Osteoblast (primary cell): Measurements from ENCODE around the gene MGRN1. TPM values are rescaled to one million over a fixed set of nuclear protein-coding genes. Genes with fewer than 3 reads are reported as not detected.

ENCODE experiments used
- DNase-seq: peaks from one replicate; pipeline ENCODE4 v3.0.0; 2011; ENCODE audit warnings: low spot score, mixed read lengths; ENCODE audit not compliant: insufficient read length; ENCODE audit errors: missing footprints
- H2AFZ ChIP-seq: 2 replicates; pipeline ENCODE4 v1.6.0; 2011; ENCODE audit warnings: mild to moderate bottlenecking, low read length
- H3K27ac ChIP-seq: 2 replicates; pipeline ENCODE4 v1.5.1; 2011; ENCODE audit warnings: mild to moderate bottlenecking, low read depth, low read length, moderate library complexity
- H3K27me3 ChIP-seq: 2 replicates; pipeline ENCODE4 v1.6.0; 2012; ENCODE audit warnings: mild to moderate bottlenecking, control low read depth, inconsistent platforms, low read length, moderate library complexity; ENCODE audit not compliant: insufficient read depth
- H3K36me3 ChIP-seq: 2 replicates; pipeline ENCODE4 v1.5.1; 2011; ENCODE audit warnings: mild to moderate bottlenecking, low read length, control low read depth, moderate library complexity; ENCODE audit not compliant: insufficient read depth
- H3K4me1 ChIP-seq: 2 replicates; pipeline ENCODE4 v1.5.1; 2011; ENCODE audit warnings: mild to moderate bottlenecking, low read length, control low read depth, moderate library complexity; ENCODE audit not compliant: insufficient read depth
- H3K4me2 ChIP-seq: 2 replicates; pipeline ENCODE4 v1.6.0; 2011; ENCODE audit warnings: mild to moderate bottlenecking, low read length; ENCODE audit not compliant: insufficient read depth
- H3K4me3 ChIP-seq: fragments of 200-600 bp; sonication (generic); 3 replicates; pipeline ENCODE4 v1.5.1; 2012; ENCODE audit warnings: mild to moderate bottlenecking, low read length, inconsistent platforms; ENCODE audit not compliant: insufficient read depth
- H3K79me2 ChIP-seq: 2 replicates; pipeline ENCODE4 v1.6.0; 2012; ENCODE audit warnings: mild to moderate bottlenecking, low read length, control low read depth, inconsistent platforms; ENCODE audit not compliant: insufficient read depth
- H3K9me3 ChIP-seq: 2 replicates; pipeline ENCODE4 v1.5.1; 2011; ENCODE audit warnings: low read depth, low read length, control low read depth
- H4K20me1 ChIP-seq: 2 replicates; pipeline ENCODE4 v1.6.0; 2012; ENCODE audit warnings: mild to moderate bottlenecking, low read length, control low read depth; ENCODE audit not compliant: insufficient read depth
- total RNA-seq: library from RNA; depleted of rRNA; stranded (reverse); fragments of >200 nt; gene quantifications from 2 replicates; pipeline ENCODE4 v1.2.3, GENCODE V29; 2012
- TF ChIP-seq, protein P1 (sequence below): IDR thresholded peaks from 2 replicates; pipeline ENCODE4 v1.5.1; 2011; ENCODE audit warnings: mild to moderate bottlenecking, low read depth, low read length, moderate library complexity; ENCODE audit errors: extremely low read depth

The MGRN1 gene
- total RNA-seq, 1 donor, result 46.7 TPM

DNA sequence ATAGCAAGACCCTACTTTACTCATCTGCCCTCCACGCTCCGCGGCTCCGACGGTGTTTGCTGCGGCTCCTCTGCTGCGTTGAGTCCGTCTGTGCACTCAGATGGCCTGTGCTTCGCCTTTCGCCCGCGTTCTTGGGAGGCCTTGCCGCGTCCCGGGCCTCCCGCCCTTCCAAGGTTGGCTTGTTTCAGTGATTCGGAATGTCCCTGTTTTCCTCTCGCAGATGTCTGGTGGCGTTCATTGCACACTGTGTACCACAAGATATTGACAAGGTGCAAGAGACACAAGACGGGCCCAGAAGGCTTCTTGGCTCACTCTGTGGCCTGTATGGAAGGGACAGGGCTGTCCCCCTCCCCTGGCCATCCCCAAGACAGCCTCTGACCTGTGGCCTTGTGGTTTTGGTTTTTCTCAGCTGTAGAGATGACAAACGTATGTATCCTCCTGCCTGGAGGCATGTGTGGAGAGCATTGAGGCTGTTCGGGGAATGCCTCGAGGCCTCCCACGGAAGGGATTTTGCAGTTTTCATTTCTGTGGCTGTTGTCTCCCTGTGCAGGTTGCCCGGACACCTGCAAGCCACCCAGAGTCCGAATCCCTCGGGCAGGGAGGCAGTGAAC lies 15.4 kb downstream of the MGRN1 start:
- Histone ChIP-seq H3K27ac (no peak overlapping the region), H3K36me3 (no peaks in the 10 kb centered on the region), H3K4me3 (no peak overlapping the region), H3K9me3 (no peaks in the 10 kb centered on the region), H2AFZ (no peak overlapping the region), H4K20me1 (peaks cover 63% of the 10 kb centered on the region), H3K27me3 (no peaks in the 10 kb centered on the region), H3K79me2 (peaks cover 95% of the 10 kb centered on the region), H3K4me2 (no peak overlapping the region), H3K4me1 (no peaks in the 10 kb centered on the region)
- TF ChIP-seq, protein P1, sequence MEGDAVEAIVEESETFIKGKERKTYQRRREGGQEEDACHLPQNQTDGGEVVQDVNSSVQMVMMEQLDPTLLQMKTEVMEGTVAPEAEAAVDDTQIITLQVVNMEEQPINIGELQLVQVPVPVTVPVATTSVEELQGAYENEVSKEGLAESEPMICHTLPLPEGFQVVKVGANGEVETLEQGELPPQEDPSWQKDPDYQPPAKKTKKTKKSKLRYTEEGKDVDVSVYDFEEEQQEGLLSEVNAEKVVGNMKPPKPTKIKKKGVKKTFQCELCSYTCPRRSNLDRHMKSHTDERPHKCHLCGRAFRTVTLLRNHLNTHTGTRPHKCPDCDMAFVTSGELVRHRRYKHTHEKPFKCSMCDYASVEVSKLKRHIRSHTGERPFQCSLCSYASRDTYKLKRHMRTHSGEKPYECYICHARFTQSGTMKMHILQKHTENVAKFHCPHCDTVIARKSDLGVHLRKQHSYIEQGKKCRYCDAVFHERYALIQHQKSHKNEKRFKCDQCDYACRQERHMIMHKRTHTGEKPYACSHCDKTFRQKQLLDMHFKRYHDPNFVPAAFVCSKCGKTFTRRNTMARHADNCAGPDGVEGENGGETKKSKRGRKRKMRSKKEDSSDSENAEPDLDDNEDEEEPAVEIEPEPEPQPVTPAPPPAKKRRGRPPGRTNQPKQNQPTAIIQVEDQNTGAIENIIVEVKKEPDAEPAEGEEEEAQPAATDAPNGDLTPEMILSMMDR, result no peak
- no peak for DNase-seq

DNA sequence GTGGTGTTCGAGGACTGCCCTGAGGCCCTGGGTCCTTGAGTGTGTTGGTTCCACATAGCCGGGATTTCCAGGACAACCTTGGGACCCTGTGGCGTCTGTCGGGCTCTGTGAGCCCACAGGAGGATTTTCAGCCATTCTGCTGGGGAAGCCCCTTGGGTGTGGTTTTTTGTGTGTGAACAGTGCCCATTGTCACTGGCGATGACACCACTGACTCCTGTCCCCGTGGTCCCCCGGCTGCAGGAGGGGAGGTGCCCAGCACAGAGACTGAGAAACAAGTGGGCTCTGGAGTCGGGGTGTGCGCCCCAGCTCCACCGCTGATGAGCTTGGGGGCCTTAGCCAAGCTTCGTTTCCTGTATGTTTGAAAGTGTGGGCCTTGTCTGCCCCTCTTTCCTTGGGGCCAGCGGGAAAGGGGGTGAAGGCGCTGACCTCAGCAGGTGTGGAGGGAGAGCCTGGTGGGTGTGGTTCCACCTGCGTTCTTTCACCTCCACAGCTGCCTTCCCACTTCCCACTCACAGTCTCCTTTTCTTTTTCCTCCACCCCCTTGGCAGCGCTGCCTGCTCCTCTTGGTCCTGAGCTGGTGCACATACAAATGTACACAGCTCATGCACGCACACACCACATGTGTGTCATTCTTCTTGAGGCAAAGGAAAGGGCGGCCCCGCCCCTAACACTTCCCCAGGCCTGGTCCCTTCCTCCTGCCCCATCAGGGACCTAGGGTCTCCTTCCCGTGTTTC lies 16.1 kb downstream of the MGRN1 start:
- no peak overlapping the region for H3K4me3 ChIP-seq
- H3K9me3 ChIP-seq, result no peaks in the 10 kb centered on the region
- no peaks in the 10 kb centered on the region for H3K36me3 ChIP-seq
- H3K4me2 ChIP-seq, result no peak overlapping the region
- peaks cover 69% of the 10 kb centered on the region for H4K20me1 ChIP-seq
- no peak overlapping the region for H2AFZ ChIP-seq
- DNase-seq, result peak; percentile 47
- no peak overlapping the region for H3K27ac ChIP-seq
- no peaks in the 10 kb centered on the region for H3K27me3 ChIP-seq
- H3K79me2 ChIP-seq, result peaks cover 96% of the 10 kb centered on the region
- TF ChIP-seq, protein P1, result no peak
- no peaks in the 10 kb centered on the region for H3K4me1 ChIP-seq

DNA sequence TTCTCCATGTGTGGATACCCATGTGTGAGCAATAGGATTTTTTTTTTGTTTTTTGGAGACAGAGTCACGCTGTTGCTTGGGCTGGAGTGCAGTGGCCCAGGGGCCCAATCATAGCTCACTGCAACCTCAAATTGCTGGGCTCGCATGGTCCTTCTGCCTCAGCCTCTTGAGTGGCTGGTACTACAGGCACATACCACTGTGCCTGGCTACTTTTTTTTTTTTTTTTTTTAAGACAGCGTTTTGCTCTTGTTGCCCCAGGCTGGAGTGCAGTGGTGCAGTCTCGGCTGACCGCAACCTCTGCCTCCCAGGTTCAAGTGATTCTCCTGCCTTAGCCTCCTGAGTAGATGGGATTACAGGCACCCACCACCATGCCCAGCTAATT lies 16.7 kb downstream of the MGRN1 start:
- Histone ChIP-seq H3K4me3 (no peak overlapping the region), H3K27ac (no peak overlapping the region), H3K79me2 (peaks cover 96% of the 10 kb centered on the region), H4K20me1 (peaks cover 68% of the 10 kb centered on the region), H3K36me3 (no peaks in the 10 kb centered on the region), H2AFZ (no peak overlapping the region), H3K4me1 (no peaks in the 10 kb centered on the region), H3K4me2 (no peak overlapping the region), H3K27me3 (no peaks in the 10 kb centered on the region), H3K9me3 (no peaks in the 10 kb centered on the region)
- no peak for DNase-seq
- TF ChIP-seq, protein P1, result no peak

DNA sequence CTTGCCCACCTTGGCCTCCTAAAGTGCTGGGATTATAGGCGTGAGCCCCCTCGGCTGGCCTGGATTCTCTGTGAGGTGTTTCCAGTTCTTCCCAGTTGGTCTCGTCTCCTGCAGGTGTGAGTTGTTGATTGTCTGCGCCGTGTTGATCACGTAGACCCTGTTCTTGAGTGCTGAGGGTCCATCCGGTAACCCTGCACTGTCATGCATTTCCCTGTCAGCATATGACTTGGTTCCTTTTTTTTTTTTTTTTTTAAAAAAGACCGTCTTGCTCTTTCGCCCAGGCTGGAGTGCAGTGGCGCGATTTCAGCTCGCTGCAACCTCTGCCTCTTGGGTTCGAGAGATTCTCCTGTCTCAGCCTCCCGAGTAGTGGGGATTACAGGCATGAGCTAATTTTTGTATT lies 17.3 kb downstream of the MGRN1 start:
- H3K36me3 ChIP-seq, result no peaks in the 10 kb centered on the region
- peaks cover 67% of the 10 kb centered on the region for H4K20me1 ChIP-seq
- no peak overlapping the region for H3K4me2 ChIP-seq
- no peaks in the 10 kb centered on the region for H3K27me3 ChIP-seq
- no peak overlapping the region for H2AFZ ChIP-seq
- H3K79me2 ChIP-seq, result peaks cover 96% of the 10 kb centered on the region
- H3K4me1 ChIP-seq, result no peaks in the 10 kb centered on the region
- peak; percentile 11 for DNase-seq
- no peak overlapping the region for H3K4me3 ChIP-seq
- H3K27ac ChIP-seq, result no peak overlapping the region
- no peaks in the 10 kb centered on the region for H3K9me3 ChIP-seq
- TF ChIP-seq, protein P1, result no peak
